HCT116 (cell line): Measurements from ENCODE around the gene C1orf159. TPM values are rescaled to one million over a fixed set of nuclear protein-coding genes. Genes with fewer than 3 reads are reported as not detected.

Experiments
- ATAC-seq: fragments of 200-7000 bp; cut with Tn5 transposase; 2 replicates; pipeline ENCODE4 v1.9.1; 2020; ENCODE audit warnings: mild to moderate bottlenecking, moderate library complexity
- BruUV-seq: library from RNA; stranded (reverse); fragments of 400-500 nt; replicated peaks from 2 replicates; lab custom pipeline; 2021; lab: Mats Ljungman, UMichigan
- CTCF ChIA-PET: fragments of 300-600 bp; sonication (Branson Sonifier 250); formaldehyde crosslinking; loops from one replicate; lab custom pipeline; 2021; ENCODE audit warnings: antibody characterized with exemption; lab: Charles Lee
- POLR2A ChIA-PET: fragments of 300-600, 350-600 bp; sonication (Branson Sonifier 250); formaldehyde crosslinking; loops from one replicate; lab custom pipeline; 2021; ENCODE audit warnings: antibody characterized with exemption; lab: Charles Lee
- RAD21 ChIA-PET, 2 experiments: fragments of 300-600 bp; sonication (Branson Sonifier 250); formaldehyde crosslinking; loops; one replicate each; lab custom pipeline; 2023; ENCODE audit warnings: low total read pairs in 2 of 2; ENCODE audit not compliant: uncharacterized antibody in 2 of 2, unreplicated experiment in 2 of 2, low non-redundant PET in 1 of 2; lab: Charles Lee
- DNase-seq: peaks from one replicate; pipeline ENCODE4 v3.0.0-alpha.2; 2010; ENCODE audit warnings: low read depth, low spot score
- H2AFZ ChIP-seq: fragments of 200-600 bp; shearing (Covaris generic), sonication (generic); 2 replicates; pipeline ENCODE4 v1.6.1; 2017; ENCODE audit warnings: low read depth, mixed run types, mixed read lengths, antibody characterized with exemption, low read length; ENCODE audit not compliant: poor library complexity, severe bottlenecking
- H3K27ac ChIP-seq: 2 replicates; pipeline ENCODE4 v1.5.1; 2012; ENCODE audit warnings: low read depth, low read length
- H3K27me3 ChIP-seq: fragments of 200-600 bp; sonication (generic); 2 replicates; pipeline ENCODE4 v1.6.1; 2016; ENCODE audit warnings: mixed run types, low read length, mixed read lengths; ENCODE audit not compliant: insufficient read depth
- H3K36me3 ChIP-seq, 2 experiments: fragments of 200-500 bp in 1 of 2; fragments of 200-600 bp in 1 of 2; sonication (Bioruptor generic) in 1 of 2; sonication (generic) in 1 of 2; 2 replicates each; pipeline versions ENCODE4 v1.5.1 to v1.6.1; 2014 to 2016; ENCODE audit warnings: low read length in 2 of 2, inconsistent platforms in 1 of 2, mixed read lengths in 1 of 2, mixed run types in 1 of 2; ENCODE audit not compliant: insufficient read depth in 2 of 2, control insufficient read depth in 1 of 2
- H3K4me1 ChIP-seq, 2 experiments: fragments of 200-600 bp in 1 of 2; sonication (generic) in 1 of 2; 2 replicates each; pipeline versions ENCODE4 v1.5.1 to v1.6.1; 2012 to 2017; ENCODE audit warnings: low read length in 2 of 2, inconsistent platforms in 1 of 2, mild to moderate bottlenecking in 1 of 2, mixed read lengths in 1 of 2, mixed run types in 1 of 2, moderate library complexity in 1 of 2; ENCODE audit not compliant: insufficient read depth in 2 of 2, control insufficient read depth in 1 of 2
- H3K4me2 ChIP-seq: fragments of 200-600 bp; sonication (generic); 2 replicates; pipeline ENCODE4 v1.6.1; 2017; ENCODE audit warnings: mixed run types, low read length, mixed read lengths
- H3K4me3 ChIP-seq, 2 experiments: fragments of 200-600 bp in 1 of 2; sonication (generic) in 1 of 2; replicated peaks in 1 of 2; 2 replicates each; pipeline ENCODE4 v1.5.1; 2011 to 2016; ENCODE audit warnings: low read length in 2 of 2, control low read depth in 1 of 2, low read depth in 1 of 2, mild to moderate bottlenecking in 1 of 2, mixed read lengths in 1 of 2, mixed run types in 1 of 2
- H3K79me2 ChIP-seq: fragments of 200-600 bp; sonication (generic); 2 replicates; pipeline ENCODE4 v1.6.1; 2017; ENCODE audit warnings: mild to moderate bottlenecking, mixed run types, low read length, moderate library complexity, mixed read lengths; ENCODE audit not compliant: insufficient read depth
- H3K9ac ChIP-seq: fragments of 200-600 bp; sonication (generic); 2 replicates; pipeline ENCODE4 v1.6.1; 2016; ENCODE audit warnings: low read length, mixed read lengths
- H3K9me2 ChIP-seq: fragments of 200-600 bp; sonication (generic), shearing (Covaris generic); 2 replicates; pipeline ENCODE4 v1.6.1; 2017; ENCODE audit warnings: mixed run types, mild to moderate bottlenecking, moderate library complexity; ENCODE audit not compliant: insufficient read depth
- H3K9me3 ChIP-seq, 2 experiments: fragments of 200-500 bp in 1 of 2; fragments of 200-600 bp in 1 of 2; sonication (Bioruptor generic) in 1 of 2; sonication (generic) in 1 of 2; 2 replicates each; pipeline ENCODE4 v1.6.1; 2014 to 2017; ENCODE audit warnings: low read length in 2 of 2, mixed read lengths in 2 of 2, inconsistent platforms in 1 of 2, low read depth in 1 of 2, mild to moderate bottlenecking in 1 of 2, mixed run types in 1 of 2, moderate library complexity in 1 of 2; ENCODE audit not compliant: control insufficient read depth in 1 of 2, insufficient read depth in 1 of 2
- H4K20me1 ChIP-seq: fragments of 200-600 bp; sonication (generic), shearing (Covaris generic); 2 replicates; pipeline ENCODE4 v1.6.1; 2017; ENCODE audit warnings: mixed run types, mild to moderate bottlenecking, moderate library complexity; ENCODE audit not compliant: insufficient read depth
- ATF3 ChIP-seq: IDR thresholded peaks from 2 replicates; pipeline ENCODE4 v1.6.1; 2012
- EGR1 ChIP-seq: IDR thresholded peaks from 2 replicates; pipeline ENCODE4 v1.6.1; 2012; ENCODE audit warnings: low read depth
- ELF1 ChIP-seq: IDR thresholded peaks from 2 replicates; pipeline ENCODE4 v1.6.1; 2012; ENCODE audit warnings: low read depth, borderline replicate concordance
- EZH2 ChIP-seq: fragments of 200-600 bp; sonication (generic); IDR thresholded peaks from 2 replicates; pipeline ENCODE4 v1.6.1; 2017; ENCODE audit warnings: antibody characterized with exemption, mixed run types
- EZH2phosphoT487 ChIP-seq: fragments of 200-600 bp; IDR thresholded peaks from 2 replicates; pipeline ENCODE4 v1.6.1; 2018; ENCODE audit warnings: antibody characterized with exemption, borderline replicate concordance
- MAX ChIP-seq: IDR thresholded peaks from 2 replicates; pipeline ENCODE4 v1.6.1; 2012
- POLR2A ChIP-seq: IDR thresholded peaks from 2 replicates; pipeline ENCODE4 v1.7.0; 2011; ENCODE audit warnings: borderline replicate concordance; ENCODE audit not compliant: insufficient read depth, insufficient read length; ENCODE audit errors: extremely low read depth
- POLR2AphosphoS5 ChIP-seq: IDR thresholded peaks from 2 replicates; pipeline ENCODE4 v1.6.1; 2011; ENCODE audit warnings: mild to moderate bottlenecking, low read depth, low read length, moderate library complexity
- RAD21 ChIP-seq: IDR thresholded peaks from 2 replicates; pipeline ENCODE4 v1.6.1; 2012; ENCODE audit warnings: low read depth, mild to moderate bottlenecking
- REST ChIP-seq: IDR thresholded peaks from 2 replicates; pipeline ENCODE4 v1.6.1; 2012; ENCODE audit warnings: low read depth
- SP1 ChIP-seq: IDR thresholded peaks from 2 replicates; pipeline ENCODE4 v1.6.1; 2012; ENCODE audit warnings: low read depth
- TCF7L2 ChIP-seq: IDR thresholded peaks from 2 replicates; pipeline ENCODE4 v1.7.0; 2011; ENCODE audit warnings: borderline replicate concordance, inconsistent platforms; ENCODE audit not compliant: insufficient read depth, insufficient read length; ENCODE audit errors: extremely low read depth
- YY1 ChIP-seq: IDR thresholded peaks from 2 replicates; pipeline ENCODE4 v1.6.1; 2011; ENCODE audit warnings: low read length, low read depth, moderate library complexity, mild to moderate bottlenecking; ENCODE audit not compliant: insufficient replicate concordance; ENCODE audit errors: extremely low read depth
- ZFX ChIP-seq: fragments of 450-650 bp; IDR thresholded peaks from 2 replicates; pipeline ENCODE4 v1.6.1; 2017
- ZNF274 ChIP-seq: fragments of 200-500 bp; sonication (Bioruptor generic); IDR thresholded peaks from 2 replicates; pipeline ENCODE4 v1.6.1; 2014; ENCODE audit warnings: mild to moderate bottlenecking, low read depth, low read length, inconsistent platforms
- intact Hi-C: fragments of 100-400 bp; cut with micrococcal nuclease; formaldehyde crosslinking; loops from 2 replicates; pipeline ENCODE4 v1.10.0; 2022
- total RNA-seq: library from RNA; stranded (reverse); gene quantifications from one replicate; pipeline ENCODE4 v1.2.1, GENCODE V29; 2021; ENCODE audit not compliant: unreplicated experiment

The C1orf159 gene
- total RNA-seq, 1 experiment from 2014 or later = 22.7 TPM

- ChIA-PET POLR2A (interaction anchor here (0.7 to 1.3 kb wide), 11 partner anchors 10 to 231 kb away, joined by 3 to 11 read pairs (median 3); partner anchors contain the start of genes AGRN and ISG15), CTCF (interaction anchor here (0.7 kb wide), 1 partner anchor 15 kb away, joined by 4 read pairs; no protein-coding TSS in a partner anchor), RAD21 (no interaction called here)
- intact Hi-C loops = loop anchor here (5.0 kb wide), 1 partner anchor 273 kb away; the partner anchor contains the start of gene DVL1
- Histone ChIP-seq H3K9me2 (no peaks in the 10 kb centered on the region), H2AFZ (no peak within 1 kb of the TSS), H3K9me3 (no peaks in the 10 kb centered on the region), H3K36me3 (no peaks in the 10 kb centered on the region), H3K4me2 (peak within 1 kb of the TSS; percentile 98), H3K79me2 (peaks cover 3% of the 10 kb centered on the region; the same call in 1 of the 2 replicates), H3K27ac (peak within 1 kb of the TSS; percentile 91), H3K9ac (peak within 1 kb of the TSS; percentile 82), H3K27me3 (no peaks in the 10 kb centered on the region), H4K20me1 (no peaks in the 10 kb centered on the region), H3K4me3 (peak within 1 kb of the TSS; percentile 63 to 70), H3K4me1 (peaks cover 34 to 53% of the 10 kb centered on the region in 2 experiments)
- TF ChIP-seq EGR1 (no peak), ZFX (peak; percentile 57), YY1 (no peak), TCF7L2 (no peak), ATF3 (no peak), SP1 (no peak), EZH2phosphoT487 (no peak), REST (no peak), MAX (no peak), EZH2 (no peak), POLR2A (peak; percentile 63), ZNF274 (no peak), RAD21 (no peak), ELF1 (no peak), POLR2AphosphoS5 (peak; percentile 98)
- BruUV-seq = TSS peak; percentile 64
- peak; percentile 88 for DNase-seq
- ATAC-seq = peak; percentile 82
These were observed 41.9 kb downstream of the C1orf159 start, which contains the start of gene RNF223 for GRCh38 chr1:1073743-1074587. TSS of gene RNF223 (minus strand) at chr1:1074306. CDS start at chr1:1072566, 1,740 bp downstream.
